LNCAP (cell line): ENCODE data around the gene CDH10.

Experiments
- TF ChIP-seq, protein P1 (sequence below): fragments of 450-650 bp; IDR thresholded peaks from 2 replicates; pipeline ENCODE4 v1.5.1; 2017; ENCODE audit warnings: mild to moderate bottlenecking

CDH10 gene

DNA sequence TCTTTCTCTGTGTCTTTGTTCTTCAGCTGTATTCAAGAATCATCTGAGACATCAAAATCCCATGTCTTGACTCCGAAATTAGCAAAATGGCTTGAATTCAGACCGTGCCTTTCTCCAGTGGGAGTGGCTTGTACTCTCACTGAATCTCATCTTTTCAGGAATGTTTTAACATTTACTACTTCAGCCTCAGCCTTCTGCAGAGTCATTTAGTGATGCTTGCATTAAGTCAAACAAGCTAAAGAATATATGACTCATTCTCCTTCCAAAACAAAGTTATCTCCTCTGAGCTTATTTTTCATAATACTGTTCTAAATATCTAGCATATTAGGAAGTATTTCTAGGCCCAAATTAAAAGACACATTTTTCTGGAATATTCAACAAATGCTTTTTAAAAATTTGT is 205.3 kb downstream of the CDH10 start:
- TF ChIP-seq, protein P1, sequence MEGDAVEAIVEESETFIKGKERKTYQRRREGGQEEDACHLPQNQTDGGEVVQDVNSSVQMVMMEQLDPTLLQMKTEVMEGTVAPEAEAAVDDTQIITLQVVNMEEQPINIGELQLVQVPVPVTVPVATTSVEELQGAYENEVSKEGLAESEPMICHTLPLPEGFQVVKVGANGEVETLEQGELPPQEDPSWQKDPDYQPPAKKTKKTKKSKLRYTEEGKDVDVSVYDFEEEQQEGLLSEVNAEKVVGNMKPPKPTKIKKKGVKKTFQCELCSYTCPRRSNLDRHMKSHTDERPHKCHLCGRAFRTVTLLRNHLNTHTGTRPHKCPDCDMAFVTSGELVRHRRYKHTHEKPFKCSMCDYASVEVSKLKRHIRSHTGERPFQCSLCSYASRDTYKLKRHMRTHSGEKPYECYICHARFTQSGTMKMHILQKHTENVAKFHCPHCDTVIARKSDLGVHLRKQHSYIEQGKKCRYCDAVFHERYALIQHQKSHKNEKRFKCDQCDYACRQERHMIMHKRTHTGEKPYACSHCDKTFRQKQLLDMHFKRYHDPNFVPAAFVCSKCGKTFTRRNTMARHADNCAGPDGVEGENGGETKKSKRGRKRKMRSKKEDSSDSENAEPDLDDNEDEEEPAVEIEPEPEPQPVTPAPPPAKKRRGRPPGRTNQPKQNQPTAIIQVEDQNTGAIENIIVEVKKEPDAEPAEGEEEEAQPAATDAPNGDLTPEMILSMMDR, result no peak
